OCI-LY7 (cell line): ENCODE results near the gene LPIN3.

Experiments
- CTCF ChIP-seq: fragments of 200-600 bp; sonication (generic); conservative IDR thresholded peaks from 2 replicates; pipeline ENCODE4 v1.5.1; 2014; ENCODE audit warnings: mild to moderate bottlenecking, antibody characterized with exemption, low read length, moderate library complexity, mixed read lengths
- EZH2phosphoT487 ChIP-seq: fragments of 200-600 bp; sonication (generic); IDR thresholded peaks from 2 replicates; pipeline ENCODE4 v1.6.1; 2018; ENCODE audit warnings: low read depth, borderline replicate concordance, mild to moderate bottlenecking, mixed run types, antibody characterized with exemption, low read length, moderate library complexity, mixed read lengths

GRCh38 chr20:41392871-41393704 lies 52.5 kb downstream of the LPIN3 start:
- TF ChIP-seq EZH2phosphoT487 (no peak), CTCF (no peak)
